SK-N-SH treated with all-trans-retinoic acid at 6 μM for 48 hours (cell line): ENCODE data around the gene NACAD.

Source experiments
- ATAC-seq: fragments of 200-7000 bp; cut with Tn5 transposase; 3 replicates; pipeline ENCODE4 v1.9.1; 2020; ENCODE audit warnings: mild to moderate bottlenecking, moderate library complexity
- ARNTL ChIP-seq: fragments of 450-650 bp; formaldehyde crosslinking; IDR thresholded peaks from 2 replicates; pipeline ENCODE4 v1.5.0; 2020; ENCODE audit warnings: low read depth, mild to moderate bottlenecking, moderate library complexity, borderline replicate concordance
- BACH2 ChIP-seq: fragments of 250-450 bp; sonication (Bioruptor Pico); IDR thresholded peaks from 2 replicates; pipeline ENCODE4 v1.9.0; 2021; ENCODE audit warnings: mild to moderate bottlenecking, borderline replicate concordance
- ESRRG ChIP-seq: fragments of 250-450 bp; sonication (Bioruptor Pico); IDR thresholded peaks from 2 replicates; pipeline ENCODE4 v1.6.1; 2021; ENCODE audit warnings: mild to moderate bottlenecking
- ISL1 ChIP-seq: fragments of 250-450 bp; sonication (Bioruptor Pico); IDR thresholded peaks from 2 replicates; pipeline ENCODE4 v2.1.2; 2022; ENCODE audit warnings: mild to moderate bottlenecking, moderate library complexity
- OSR1 ChIP-seq: fragments of 250-450 bp; sonication (Bioruptor Pico); IDR thresholded peaks from 2 replicates; pipeline ENCODE4 v1.8.0; 2022; ENCODE audit warnings: moderate library complexity, mild to moderate bottlenecking, inconsistent platforms
- PPARA ChIP-seq: fragments of 250-450 bp; sonication (Bioruptor Pico); IDR thresholded peaks from 2 replicates; pipeline ENCODE4 v1.5.0; 2020; ENCODE audit warnings: mild to moderate bottlenecking, borderline replicate concordance
- RARB ChIP-seq: fragments of 250-450 bp; sonication (Bioruptor Pico); IDR thresholded peaks from 2 replicates; pipeline ENCODE4 v1.8.0; 2021; ENCODE audit warnings: mild to moderate bottlenecking, moderate library complexity
- TCF4 ChIP-seq: fragments of 250-450 bp; sonication (Bioruptor Pico); IDR thresholded peaks from 2 replicates; pipeline ENCODE4 v1.8.0; 2021; ENCODE audit warnings: mild to moderate bottlenecking, moderate library complexity, borderline replicate concordance
- TOX ChIP-seq: fragments of 250-450 bp; sonication (Bioruptor Pico); IDR thresholded peaks from 2 replicates; pipeline ENCODE4 v1.8.0; 2021; ENCODE audit warnings: mild to moderate bottlenecking, moderate library complexity, borderline replicate concordance
- ZC3H10 ChIP-seq: fragments of 250-450 bp; sonication (Bioruptor Pico); IDR thresholded peaks from 2 replicates; pipeline ENCODE4 v1.5.1; 2021; ENCODE audit warnings: mild to moderate bottlenecking, moderate library complexity
- ZFP3 ChIP-seq: fragments of 250-450 bp; sonication (Bioruptor Pico); IDR thresholded peaks from 2 replicates; pipeline ENCODE4 v1.5.0; 2020; ENCODE audit warnings: mild to moderate bottlenecking, moderate library complexity
- ZFP30 ChIP-seq: fragments of 450-650 bp; formaldehyde crosslinking; IDR thresholded peaks from 2 replicates; pipeline ENCODE4 v1.5.0; 2022; ENCODE audit warnings: mild to moderate bottlenecking, moderate library complexity
- ZNF70 ChIP-seq: fragments of 450-650 bp; formaldehyde crosslinking; IDR thresholded peaks from 2 replicates; pipeline ENCODE4 v1.5.0; 2020; ENCODE audit warnings: mild to moderate bottlenecking, moderate library complexity
- ZNF8 ChIP-seq: fragments of 450-650 bp; formaldehyde crosslinking; IDR thresholded peaks from 2 replicates; pipeline ENCODE4 v1.5.0; 2020; ENCODE audit warnings: mild to moderate bottlenecking, moderate library complexity
- TF ChIP-seq, protein P1 (sequence below): fragments of 250-450 bp; sonication (Bioruptor Pico); IDR thresholded peaks from 2 replicates; pipeline ENCODE4 v1.8.0; 2021; ENCODE audit warnings: low read depth, mild to moderate bottlenecking, moderate library complexity, borderline replicate concordance
- TF ChIP-seq, protein P2 (sequence below): fragments of 250-450 bp; sonication (Bioruptor Pico); IDR thresholded peaks from 2 replicates; pipeline ENCODE4 v1.8.0; 2020; ENCODE audit warnings: mild to moderate bottlenecking, moderate library complexity, borderline replicate concordance
- TF ChIP-seq, protein P3 (sequence below): fragments of 250-450 bp; sonication (Bioruptor Pico); IDR thresholded peaks from 2 replicates; pipeline ENCODE4 v1.5.0; 2020; ENCODE audit warnings: mild to moderate bottlenecking, moderate library complexity
- TF ChIP-seq, protein P4 (sequence below): fragments of 250-450 bp; sonication (Bioruptor Pico); IDR thresholded peaks from 2 replicates; pipeline ENCODE4 v1.5.1; 2021; ENCODE audit warnings: mild to moderate bottlenecking, moderate library complexity
- TF ChIP-seq, protein P5 (sequence below): fragments of 250-450 bp; sonication (Bioruptor Pico); IDR thresholded peaks from 2 replicates; pipeline ENCODE4 v1.5.1; 2020; ENCODE audit warnings: low read depth, mild to moderate bottlenecking, moderate library complexity

Gene NACAD

DNA sequence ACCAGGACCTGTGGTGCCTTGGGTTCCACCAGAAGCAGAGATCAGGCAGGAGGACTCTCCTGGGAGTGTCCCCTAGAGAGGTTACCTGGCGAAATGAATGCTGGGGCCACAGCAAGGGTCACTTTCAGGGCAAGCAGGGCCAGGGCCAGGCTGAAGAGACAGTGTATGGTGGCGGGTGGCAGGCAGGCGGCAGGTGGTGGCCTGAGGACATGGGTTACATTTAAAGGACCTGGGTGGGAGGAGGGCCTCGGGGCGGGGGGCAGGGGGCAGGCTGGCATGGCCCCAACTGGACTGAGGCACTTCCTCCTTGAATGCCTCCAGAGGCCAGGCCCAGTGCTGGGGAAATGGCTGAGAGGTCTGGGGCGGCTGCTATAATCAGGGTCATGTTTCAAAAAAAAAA is 37.4 kb upstream of the NACAD start:
- no peak for ATAC-seq
- TF ChIP-seq ZFP30 (CRISPR knock-in tag) (no peak), ISL1 (CRISPR knock-in tag) (no peak), ESRRG (CRISPR knock-in tag) (no peak), TOX (CRISPR knock-in tag) (no peak), ARNTL (CRISPR knock-in tag) (no peak), BACH2 (CRISPR knock-in tag) (no peak), ZNF8 (CRISPR knock-in tag) (no peak), PPARA (CRISPR knock-in tag) (no peak), TCF4 (CRISPR knock-in tag) (no peak), ZNF70 (CRISPR knock-in tag) (no peak), OSR1 (no peak), ZFP3 (CRISPR knock-in tag) (no peak), ZC3H10 (no peak)
- TF ChIP-seq, protein P1, sequence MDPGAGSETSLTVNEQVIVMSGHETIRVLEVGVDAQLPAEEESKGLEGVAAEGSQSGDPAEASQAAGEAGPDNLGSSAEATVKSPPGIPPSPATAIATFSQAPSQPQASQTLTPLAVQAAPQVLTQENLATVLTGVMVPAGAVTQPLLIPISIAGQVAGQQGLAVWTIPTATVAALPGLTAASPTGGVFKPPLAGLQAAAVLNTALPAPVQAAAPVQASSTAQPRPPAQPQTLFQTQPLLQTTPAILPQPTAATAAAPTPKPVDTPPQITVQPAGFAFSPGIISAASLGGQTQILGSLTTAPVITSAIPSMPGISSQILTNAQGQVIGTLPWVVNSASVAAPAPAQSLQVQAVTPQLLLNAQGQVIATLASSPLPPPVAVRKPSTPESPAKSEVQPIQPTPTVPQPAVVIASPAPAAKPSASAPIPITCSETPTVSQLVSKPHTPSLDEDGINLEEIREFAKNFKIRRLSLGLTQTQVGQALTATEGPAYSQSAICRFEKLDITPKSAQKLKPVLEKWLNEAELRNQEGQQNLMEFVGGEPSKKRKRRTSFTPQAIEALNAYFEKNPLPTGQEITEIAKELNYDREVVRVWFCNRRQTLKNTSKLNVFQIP, result no peak
- TF ChIP-seq, protein P2, sequence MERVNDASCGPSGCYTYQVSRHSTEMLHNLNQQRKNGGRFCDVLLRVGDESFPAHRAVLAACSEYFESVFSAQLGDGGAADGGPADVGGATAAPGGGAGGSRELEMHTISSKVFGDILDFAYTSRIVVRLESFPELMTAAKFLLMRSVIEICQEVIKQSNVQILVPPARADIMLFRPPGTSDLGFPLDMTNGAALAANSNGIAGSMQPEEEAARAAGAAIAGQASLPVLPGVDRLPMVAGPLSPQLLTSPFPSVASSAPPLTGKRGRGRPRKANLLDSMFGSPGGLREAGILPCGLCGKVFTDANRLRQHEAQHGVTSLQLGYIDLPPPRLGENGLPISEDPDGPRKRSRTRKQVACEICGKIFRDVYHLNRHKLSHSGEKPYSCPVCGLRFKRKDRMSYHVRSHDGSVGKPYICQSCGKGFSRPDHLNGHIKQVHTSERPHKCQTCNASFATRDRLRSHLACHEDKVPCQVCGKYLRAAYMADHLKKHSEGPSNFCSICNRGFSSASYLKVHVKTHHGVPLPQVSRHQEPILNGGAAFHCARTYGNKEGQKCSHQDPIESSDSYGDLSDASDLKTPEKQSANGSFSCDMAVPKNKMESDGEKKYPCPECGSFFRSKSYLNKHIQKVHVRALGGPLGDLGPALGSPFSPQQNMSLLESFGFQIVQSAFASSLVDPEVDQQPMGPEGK, result no peak
- TF ChIP-seq, protein P3, sequence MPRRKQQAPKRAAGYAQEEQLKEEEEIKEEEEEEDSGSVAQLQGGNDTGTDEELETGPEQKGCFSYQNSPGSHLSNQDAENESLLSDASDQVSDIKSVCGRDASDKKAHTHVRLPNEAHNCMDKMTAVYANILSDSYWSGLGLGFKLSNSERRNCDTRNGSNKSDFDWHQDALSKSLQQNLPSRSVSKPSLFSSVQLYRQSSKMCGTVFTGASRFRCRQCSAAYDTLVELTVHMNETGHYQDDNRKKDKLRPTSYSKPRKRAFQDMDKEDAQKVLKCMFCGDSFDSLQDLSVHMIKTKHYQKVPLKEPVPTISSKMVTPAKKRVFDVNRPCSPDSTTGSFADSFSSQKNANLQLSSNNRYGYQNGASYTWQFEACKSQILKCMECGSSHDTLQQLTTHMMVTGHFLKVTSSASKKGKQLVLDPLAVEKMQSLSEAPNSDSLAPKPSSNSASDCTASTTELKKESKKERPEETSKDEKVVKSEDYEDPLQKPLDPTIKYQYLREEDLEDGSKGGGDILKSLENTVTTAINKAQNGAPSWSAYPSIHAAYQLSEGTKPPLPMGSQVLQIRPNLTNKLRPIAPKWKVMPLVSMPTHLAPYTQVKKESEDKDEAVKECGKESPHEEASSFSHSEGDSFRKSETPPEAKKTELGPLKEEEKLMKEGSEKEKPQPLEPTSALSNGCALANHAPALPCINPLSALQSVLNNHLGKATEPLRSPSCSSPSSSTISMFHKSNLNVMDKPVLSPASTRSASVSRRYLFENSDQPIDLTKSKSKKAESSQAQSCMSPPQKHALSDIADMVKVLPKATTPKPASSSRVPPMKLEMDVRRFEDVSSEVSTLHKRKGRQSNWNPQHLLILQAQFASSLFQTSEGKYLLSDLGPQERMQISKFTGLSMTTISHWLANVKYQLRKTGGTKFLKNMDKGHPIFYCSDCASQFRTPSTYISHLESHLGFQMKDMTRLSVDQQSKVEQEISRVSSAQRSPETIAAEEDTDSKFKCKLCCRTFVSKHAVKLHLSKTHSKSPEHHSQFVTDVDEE (CRISPR knock-in tag), result no peak
- TF ChIP-seq, protein P4, sequence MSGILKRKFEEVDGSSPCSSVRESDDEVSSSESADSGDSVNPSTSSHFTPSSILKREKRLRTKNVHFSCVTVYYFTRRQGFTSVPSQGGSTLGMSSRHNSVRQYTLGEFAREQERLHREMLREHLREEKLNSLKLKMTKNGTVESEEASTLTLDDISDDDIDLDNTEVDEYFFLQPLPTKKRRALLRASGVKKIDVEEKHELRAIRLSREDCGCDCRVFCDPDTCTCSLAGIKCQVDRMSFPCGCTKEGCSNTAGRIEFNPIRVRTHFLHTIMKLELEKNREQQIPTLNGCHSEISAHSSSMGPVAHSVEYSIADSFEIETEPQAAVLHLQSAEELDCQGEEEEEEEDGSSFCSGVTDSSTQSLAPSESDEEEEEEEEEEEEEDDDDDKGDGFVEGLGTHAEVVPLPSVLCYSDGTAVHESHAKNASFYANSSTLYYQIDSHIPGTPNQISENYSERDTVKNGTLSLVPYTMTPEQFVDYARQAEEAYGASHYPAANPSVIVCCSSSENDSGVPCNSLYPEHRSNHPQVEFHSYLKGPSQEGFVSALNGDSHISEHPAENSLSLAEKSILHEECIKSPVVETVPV (CRISPR knock-in tag), result no peak
- TF ChIP-seq, protein P5, sequence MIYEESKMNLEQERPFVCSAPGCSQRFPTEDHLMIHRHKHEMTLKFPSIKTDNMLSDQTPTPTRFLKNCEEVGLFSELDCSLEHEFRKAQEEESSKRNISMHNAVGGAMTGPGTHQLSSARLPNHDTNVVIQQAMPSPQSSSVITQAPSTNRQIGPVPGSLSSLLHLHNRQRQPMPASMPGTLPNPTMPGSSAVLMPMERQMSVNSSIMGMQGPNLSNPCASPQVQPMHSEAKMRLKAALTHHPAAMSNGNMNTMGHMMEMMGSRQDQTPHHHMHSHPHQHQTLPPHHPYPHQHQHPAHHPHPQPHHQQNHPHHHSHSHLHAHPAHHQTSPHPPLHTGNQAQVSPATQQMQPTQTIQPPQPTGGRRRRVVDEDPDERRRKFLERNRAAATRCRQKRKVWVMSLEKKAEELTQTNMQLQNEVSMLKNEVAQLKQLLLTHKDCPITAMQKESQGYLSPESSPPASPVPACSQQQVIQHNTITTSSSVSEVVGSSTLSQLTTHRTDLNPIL (CRISPR knock-in tag), result no peak
- TF ChIP-seq, all 23 proteins: peak for 0

DNA sequence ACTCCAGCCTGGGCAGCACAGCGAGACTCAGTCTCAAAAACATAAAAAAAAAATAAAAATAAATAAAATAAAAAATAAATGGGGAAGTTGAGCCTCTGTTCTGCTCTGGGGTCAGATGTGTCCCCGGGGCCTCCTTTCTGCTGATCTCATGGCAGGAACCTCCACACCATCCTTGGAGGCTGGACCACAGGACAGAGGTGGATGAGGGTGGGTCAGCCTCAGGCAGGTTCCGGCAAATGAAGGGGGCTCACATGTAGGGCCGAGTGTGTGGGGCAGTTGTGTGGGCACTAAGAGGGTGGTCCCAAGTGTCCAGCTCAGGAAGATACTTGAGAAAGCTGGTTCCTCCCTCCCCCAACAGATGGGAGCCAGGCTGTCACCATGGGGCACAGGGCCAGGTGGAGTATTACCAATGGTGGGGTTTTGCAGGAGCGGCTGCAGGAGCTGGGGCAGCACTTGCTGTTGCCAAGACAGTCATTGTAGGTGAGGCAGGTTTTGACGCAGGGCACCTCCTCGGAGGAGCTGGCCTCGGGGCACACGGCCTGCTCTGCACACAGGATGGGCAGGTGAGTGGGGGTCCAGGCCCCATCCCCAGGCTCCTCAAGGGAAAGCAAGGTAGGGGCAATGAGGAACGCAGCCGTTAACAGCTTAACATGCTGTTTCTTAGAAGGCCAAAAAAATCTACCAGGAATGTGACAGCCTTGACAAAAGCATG is 36.6 kb upstream of the NACAD start:
- no peak for TF ChIP-seq ZFP30 (CRISPR knock-in tag)
- TF ChIP-seq, protein P2, result no peak
- TF ChIP-seq ISL1 (CRISPR knock-in tag), result no peak
- TF ChIP-seq RARB (CRISPR knock-in tag), result no peak
- no peak for TF ChIP-seq ZFP3 (CRISPR knock-in tag)
- ATAC-seq, result no peak
